Measurements from ENCODE around the gene ZNF319. TPM values are rescaled to one million over a fixed set of nuclear protein-coding genes. Genes with fewer than 3 reads are reported as not detected.

ZNF319 gene
- total RNA-seq, 4 donors from 2014 or later: 4.4 to 16.0 (median 8.0) TPM

DNA sequence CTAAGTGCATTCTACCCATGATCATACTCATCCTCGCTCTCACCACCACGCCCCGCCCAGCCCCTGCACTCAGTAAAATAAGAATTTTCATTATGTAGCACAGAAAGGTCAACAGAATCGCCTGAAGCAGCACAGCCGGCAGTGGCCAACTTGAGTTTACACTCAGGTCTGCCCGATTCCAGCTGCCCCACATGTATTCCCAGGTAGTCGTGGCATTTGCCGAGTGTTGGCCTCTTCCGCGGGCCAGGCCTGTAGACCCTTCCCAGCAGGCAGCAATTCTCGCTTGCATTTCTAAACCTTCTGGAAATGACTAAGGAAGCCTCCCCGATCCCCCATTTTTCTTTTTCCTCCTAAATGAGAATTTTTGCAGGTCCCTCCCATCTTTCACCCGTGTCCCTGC, 30.2 kb downstream of the ZNF319 start:
- Histone ChIP-seq H3K36me3 (no peaks in the 10 kb centered on the region), H3K4me3 (no peak overlapping the region), H3K27me3 (peaks cover 5% of the 10 kb centered on the region), H3K9me3 (no peaks in the 10 kb centered on the region), H3K4me1 (no peaks in the 10 kb centered on the region), H3K27ac (no peak overlapping the region)
- TF ChIP-seq CTCF (IDR thresholded peaks at IDR 0.05) (no peak), EP300 (IDR thresholded peaks at IDR 0.05) (no peak), POLR2A (IDR thresholded peaks at IDR 0.05) (no peak), POLR2AphosphoS5 (IDR thresholded peaks at IDR 0.05) (no peak)
- ATAC-seq: no peak
- 65 to 75% methylated on average over 5 to 12 of the region's 13 CpGs for WGBS, 2 donors (ENCODE audit: low coverage in 1 of 2)

GRCh38 chr16:57969451-57970123, 30.9 kb downstream of the ZNF319 start:
- Histone ChIP-seq H3K36me3 (no peaks in the 10 kb centered on the region), H3K4me1 (no peaks in the 10 kb centered on the region), H3K27ac (no peak overlapping the region), H3K9me3 (no peaks in the 10 kb centered on the region), H3K4me3 (no peak overlapping the region), H3K27me3 (peaks cover 5% of the 10 kb centered on the region)
- TF ChIP-seq CTCF (IDR thresholded peaks at IDR 0.05): no peak
- TF ChIP-seq EP300 (IDR thresholded peaks at IDR 0.05): no peak
- no peak for TF ChIP-seq POLR2A (IDR thresholded peaks at IDR 0.05)
- no peak for TF ChIP-seq POLR2AphosphoS5 (IDR thresholded peaks at IDR 0.05)
- 82 to 88% methylated on average over 8 to 9 of the region's 10 CpGs for WGBS, 2 donors (ENCODE audit: low coverage in 1 of 2)
- no peak for ATAC-seq

DNA sequence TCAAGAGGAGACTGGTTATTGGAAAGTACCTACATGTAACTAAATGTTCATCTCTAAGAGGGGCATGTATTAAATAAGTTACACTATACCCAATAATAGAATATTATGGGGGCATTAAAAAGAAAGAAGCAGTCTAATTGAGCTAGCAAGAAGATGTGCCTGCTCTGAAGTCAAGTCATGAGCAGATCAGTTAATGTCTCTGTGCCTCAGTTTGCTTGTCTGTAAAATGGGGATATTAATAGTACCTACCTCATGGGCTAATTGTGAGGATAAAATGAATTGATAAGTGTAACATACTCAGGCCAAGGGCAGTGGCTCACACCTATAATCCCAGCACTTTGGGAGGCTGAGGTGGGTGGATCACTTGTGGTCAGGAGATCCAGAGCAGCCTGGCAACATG, 32.6 kb downstream of the ZNF319 start:
- no peak for TF ChIP-seq EP300 (IDR thresholded peaks at IDR 0.05)
- TF ChIP-seq POLR2A (IDR thresholded peaks at IDR 0.05): no peak
- no peak for TF ChIP-seq CTCF (IDR thresholded peaks at IDR 0.05)
- no peak for TF ChIP-seq POLR2AphosphoS5 (IDR thresholded peaks at IDR 0.05)

GRCh38 chr16:57966986-57967385, 33.5 kb downstream of the ZNF319 start:
- Histone ChIP-seq H3K9me3 (no peaks in the 10 kb centered on the region), H3K27ac (no peak overlapping the region), H3K4me3 (no peak overlapping the region), H3K4me1 (no peaks in the 10 kb centered on the region), H3K27me3 (peaks cover under 1% of the 10 kb centered on the region), H3K36me3 (no peaks in the 10 kb centered on the region)
- no peak for ATAC-seq
- 81% methylated on average over 9 of the region's 9 CpGs; no CpG with 5 or more reads in 1 of the 2 donors for WGBS, 2 donors (ENCODE audit: low coverage in 1 of 2)
- TF ChIP-seq EP300 (IDR thresholded peaks at IDR 0.05) (no peak), POLR2A (IDR thresholded peaks at IDR 0.05) (no peak), CTCF (IDR thresholded peaks at IDR 0.05) (no peak), POLR2AphosphoS5 (IDR thresholded peaks at IDR 0.05) (no peak)

More for the DNA sequence above, 32.6 kb downstream of the ZNF319 start:
- H3K4me3 ChIP-seq: no peak overlapping the region
- H3K27me3 ChIP-seq: peaks cover 5% of the 10 kb centered on the region
- no peaks in the 10 kb centered on the region for H3K9me3 ChIP-seq
- no peak overlapping the region for H3K27ac ChIP-seq
- H3K4me1 ChIP-seq: no peaks in the 10 kb centered on the region
- no peak for ATAC-seq
- H3K36me3 ChIP-seq: no peaks in the 10 kb centered on the region

- ATAC-seq: no peak
- TF ChIP-seq POLR2AphosphoS5 (IDR thresholded peaks at IDR 0.05): no peak
- TF ChIP-seq CTCF (IDR thresholded peaks at IDR 0.05): no peak
- no peak for TF ChIP-seq POLR2A (IDR thresholded peaks at IDR 0.05)
- TF ChIP-seq EP300 (IDR thresholded peaks at IDR 0.05): no peak
- H3K36me3 ChIP-seq: no peaks in the 10 kb centered on the region
- no peak overlapping the region for H3K4me3 ChIP-seq
- no peaks in the 10 kb centered on the region for H3K4me1 ChIP-seq
- no peak overlapping the region for H3K27ac ChIP-seq
- no peaks in the 10 kb centered on the region for H3K9me3 ChIP-seq
- H3K27me3 ChIP-seq: no peaks in the 10 kb centered on the region
- WGBS, 2 donors (ENCODE audit: low coverage in 1 of 2): 34 to 50% methylated on average over 2 to 4 of the region's 4 CpGs
These were observed 34.2 kb downstream of the ZNF319 start for GRCh38 chr16:57966204-57966771.
